ENCODE data around the gene HERPUD1.
"Not testable (repeated sequence)": the region's sequence is repeated elsewhere in the genome, so short reads cannot be mapped to it uniquely, and the experiment has no call there.

Gene HERPUD1

DNA sequence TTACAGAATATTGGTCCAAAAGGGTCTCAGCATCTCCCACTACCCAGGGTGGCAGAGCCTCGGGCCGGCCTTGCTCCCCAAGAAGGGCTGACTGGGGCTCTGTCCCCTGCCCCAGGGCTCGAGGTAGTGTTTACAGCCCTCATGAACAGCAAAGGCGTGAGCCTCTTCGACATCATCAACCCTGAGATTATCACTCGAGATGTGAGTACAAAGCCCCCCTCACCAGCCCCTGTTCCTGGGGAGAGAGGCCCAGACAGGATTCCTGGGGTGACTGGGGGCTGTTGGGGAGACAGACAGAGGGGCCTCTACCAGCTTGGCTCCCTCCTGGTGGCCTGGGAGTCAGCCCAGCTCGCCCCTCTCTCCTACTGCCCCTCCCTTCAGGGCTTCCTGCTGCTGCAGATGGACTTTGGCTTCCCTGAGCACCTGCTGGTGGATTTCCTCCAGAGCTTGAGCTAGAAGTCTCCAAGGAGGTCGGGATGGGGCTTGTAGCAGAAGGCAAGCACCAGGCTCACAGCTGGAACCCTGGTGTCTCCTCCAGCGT is 51.3 kb downstream of the HERPUD1 start:
- DNase-seq: no peak

DNA sequence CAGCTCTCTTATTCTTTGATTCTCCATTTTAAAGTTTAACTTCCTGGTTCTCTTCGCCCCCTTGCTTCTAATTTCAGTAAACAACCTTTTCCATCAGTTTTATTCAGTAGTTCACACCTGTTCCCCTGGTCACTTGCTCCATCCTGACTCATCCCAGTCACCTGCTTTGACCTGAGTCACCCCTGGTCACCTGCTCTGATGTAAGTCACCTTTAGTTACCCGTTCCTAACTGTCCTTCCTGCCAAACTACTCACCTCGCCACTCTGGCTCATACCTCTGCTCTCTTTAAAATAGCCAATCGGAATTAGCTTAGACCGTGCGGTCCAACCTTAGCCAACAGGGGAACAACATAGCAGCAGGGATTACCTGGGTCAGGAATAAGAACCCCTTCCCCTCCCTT is 52.7 kb downstream of the HERPUD1 start:
- DNase-seq: no peak

- no peak for DNase-seq
These were observed 53.5 kb downstream of the HERPUD1 start for GRCh38 chr16:56985288-56985961.

DNA sequence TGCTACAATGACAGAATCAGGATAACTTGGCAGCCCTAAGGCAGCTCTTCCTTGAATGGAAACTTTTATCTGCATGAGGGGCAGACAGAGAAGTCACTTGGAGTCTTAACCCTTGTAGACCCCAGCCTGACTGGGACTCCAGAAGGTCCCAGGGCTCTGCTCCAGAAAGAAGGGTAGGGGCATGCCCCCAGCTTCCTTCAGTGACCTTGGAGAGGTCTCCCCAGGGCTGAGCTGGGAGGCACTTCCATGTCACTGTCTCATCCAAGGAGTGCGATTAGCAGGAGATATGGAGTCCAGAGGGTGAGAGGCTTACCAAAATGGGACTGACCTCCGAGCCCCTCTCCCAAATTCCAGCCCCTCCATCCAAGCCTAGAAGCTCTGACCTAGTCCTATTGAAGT is 54.0 kb downstream of the HERPUD1 start:
- no peak for DNase-seq

DNA sequence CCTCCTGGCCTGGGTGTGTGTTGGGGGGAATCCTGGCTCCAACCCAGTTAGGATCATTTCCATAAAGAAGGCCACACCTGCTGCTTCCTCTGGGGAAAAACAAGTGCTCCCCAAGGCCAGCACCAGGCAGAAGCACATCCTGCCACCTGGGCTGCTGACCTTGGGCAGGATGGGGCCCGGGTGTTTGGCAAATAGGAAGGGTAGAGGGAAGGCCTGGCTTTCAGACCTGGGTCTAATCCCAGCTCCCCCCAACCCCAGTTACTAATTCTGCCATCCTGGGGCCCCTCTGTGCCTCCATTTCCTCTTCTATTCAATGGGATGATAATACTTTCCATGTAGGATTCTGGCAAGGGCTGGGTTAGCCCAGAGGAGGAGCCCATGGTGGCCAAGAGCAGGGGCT is 54.4 kb downstream of the HERPUD1 start:
- no peak for DNase-seq

DNA sequence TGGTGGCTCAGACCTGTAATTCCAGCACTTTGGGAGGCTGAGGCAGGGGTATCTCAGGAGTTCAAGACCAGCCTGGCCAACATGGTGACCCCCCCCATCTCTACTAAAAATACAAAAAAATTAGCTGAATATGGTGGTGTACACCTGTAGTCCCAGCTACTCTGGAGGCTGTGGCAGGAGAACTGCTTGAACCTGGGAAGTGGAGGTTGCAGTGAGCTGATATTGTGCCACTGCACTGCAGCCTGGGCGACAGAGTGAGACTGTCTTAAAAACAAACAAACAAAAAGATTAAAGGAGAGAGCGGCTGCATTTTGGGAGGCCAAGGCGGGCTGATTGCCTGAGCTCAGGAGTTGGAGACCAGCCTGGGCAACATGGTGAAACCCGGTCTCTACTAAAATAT is 55.0 kb downstream of the HERPUD1 start:
- DNase-seq: not testable (repeated sequence)

GRCh38 chr16:56987692-56988091 is 55.8 kb downstream of the HERPUD1 start:
- DNase-seq: no peak

GRCh38 chr16:56988161-56988947 is 56.4 kb downstream of the HERPUD1 start:
- no peak for DNase-seq

GRCh38 chr16:56988948-56989945 is 57.3 kb downstream of the HERPUD1 start, which contains the start of gene NLRC5:
TSS of gene NLRC5 (plus strand) at chr16:56989557. CDS start at chr16:57020713, 31,156 bp downstream.
- peak; percentile 21 for DNase-seq

DNA sequence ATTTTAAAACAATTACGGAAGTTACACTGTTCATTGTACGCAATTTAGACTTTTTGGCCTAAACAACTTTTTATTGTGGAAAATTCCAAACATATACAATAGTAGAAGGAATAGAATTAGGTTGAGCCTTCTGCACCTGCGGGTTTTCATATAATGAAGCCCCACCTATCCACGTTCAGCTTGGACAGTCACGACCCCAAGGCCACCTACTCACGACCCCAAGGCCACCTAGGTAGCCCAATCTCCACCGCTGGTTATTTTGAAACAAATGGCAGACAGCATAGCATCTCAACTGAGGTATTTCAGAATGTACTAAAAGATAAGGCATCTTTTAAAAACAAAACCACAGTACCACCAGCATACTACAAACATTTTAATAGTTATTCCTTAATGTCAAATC is 58.0 kb downstream of the HERPUD1 start:
- DNase-seq: no peak

DNA sequence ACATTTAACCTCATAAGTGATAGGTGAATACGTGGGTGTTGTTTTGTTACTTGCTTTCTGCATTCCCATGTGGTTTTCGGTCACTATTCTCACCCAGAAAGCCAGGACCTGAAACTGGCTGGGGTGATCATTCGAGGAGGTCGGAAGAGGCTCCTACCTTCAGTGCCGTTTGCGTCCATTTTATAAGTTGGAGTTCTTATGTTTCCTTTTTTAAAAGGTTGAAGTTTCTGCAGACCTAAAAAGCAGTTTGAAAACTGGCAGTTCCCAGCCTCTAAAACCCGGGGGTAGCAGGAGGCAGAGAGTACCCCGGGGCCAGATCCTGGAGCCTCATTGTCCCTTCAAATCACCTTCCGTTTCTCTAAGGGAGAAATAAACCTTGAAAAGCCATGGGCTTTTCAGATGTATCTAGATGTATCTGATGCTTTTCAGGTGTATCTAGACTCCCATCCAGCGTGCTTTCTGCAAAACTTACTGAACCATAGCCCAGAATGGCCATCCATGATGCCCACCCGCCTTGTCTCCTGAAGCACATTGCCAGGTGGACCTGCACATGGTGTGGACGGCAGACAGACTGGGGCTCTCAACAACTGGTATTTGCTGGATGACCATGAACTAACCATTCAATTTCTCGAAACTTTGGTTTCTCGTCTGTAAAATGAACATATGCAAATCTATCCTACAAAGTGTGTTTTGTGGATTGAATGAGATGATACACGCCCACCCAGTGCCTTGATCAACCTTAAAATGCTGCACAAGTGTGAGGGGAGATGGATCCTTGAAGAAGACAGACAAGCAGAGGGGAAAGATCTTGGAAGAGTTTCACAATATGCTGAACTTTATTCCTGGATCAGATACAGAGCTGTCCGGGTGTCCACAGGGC is 58.7 kb downstream of the HERPUD1 start:
- no peak for DNase-seq

DNA sequence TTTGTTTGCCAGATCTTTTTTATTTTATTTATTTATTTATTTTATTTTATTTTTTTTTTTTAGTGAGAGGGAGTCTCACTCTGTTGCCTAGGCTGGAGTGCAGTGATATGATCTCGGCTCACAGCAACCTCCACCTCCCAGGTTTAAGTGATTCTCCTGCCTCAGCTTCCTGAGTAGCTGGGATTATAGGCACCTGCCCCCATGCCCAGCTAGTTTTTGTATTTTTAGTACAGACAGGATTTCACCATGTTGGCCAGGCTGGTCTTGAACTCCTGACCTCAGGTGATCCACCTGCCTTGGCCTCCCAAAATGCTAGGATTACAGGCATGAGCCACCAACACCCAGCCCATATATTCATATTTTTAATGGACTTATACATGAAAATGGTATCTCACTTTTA is 60.5 kb downstream of the HERPUD1 start:
- DNase-seq: not testable (repeated sequence)

- no peak for DNase-seq
These were observed 61.3 kb downstream of the HERPUD1 start for GRCh38 chr16:56993204-56993603.

DNA sequence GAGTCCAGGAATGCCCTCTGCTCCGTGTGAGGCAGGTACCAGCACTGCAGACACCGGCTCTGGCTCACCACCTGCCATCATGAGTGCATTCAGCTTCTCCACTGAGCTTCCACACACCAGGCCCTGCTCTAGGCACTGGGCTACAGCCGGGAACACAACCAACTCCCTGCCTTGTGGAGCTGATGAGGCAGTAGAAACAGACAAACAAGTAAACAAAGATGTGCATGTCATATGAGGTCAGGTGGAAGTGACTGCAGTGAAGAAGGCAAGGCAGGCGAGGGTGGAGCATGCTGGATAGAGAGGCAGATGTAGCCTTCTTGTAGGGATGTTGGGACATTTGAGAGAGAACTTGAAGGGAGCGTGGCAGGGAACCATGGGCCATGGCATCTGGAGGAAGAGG is 62.4 kb downstream of the HERPUD1 start:
- DNase-seq: no peak
